SU-DHL-6 (cell line): ENCODE results near the gene GFOD1.

ENCODE experiments used
- H2AFZ ChIP-seq: fragments of 200-600 bp; sonication (generic); 2 replicates; pipeline ENCODE4 v1.6.1; 2014; ENCODE audit warnings: low read depth, mild to moderate bottlenecking, moderate library complexity, mixed read lengths, antibody characterized with exemption, low read length; ENCODE audit not compliant: severe bottlenecking
- H3F3A ChIP-seq: fragments of 200-600 bp; shearing (Covaris generic); 2 replicates; pipeline ENCODE4 v1.6.0; 2016; ENCODE audit warnings: antibody characterized with exemption, mild to moderate bottlenecking; ENCODE audit not compliant: insufficient read depth
- H3K27ac ChIP-seq: fragments of 200-600 bp; sonication (generic); 2 replicates; pipeline ENCODE4 v1.5.1; 2016; ENCODE audit warnings: low read depth, mild to moderate bottlenecking, low read length, moderate library complexity, mixed read lengths
- H3K27me3 ChIP-seq: fragments of 200-600 bp; sonication (generic), shearing (Covaris generic); 2 replicates; pipeline ENCODE4 v1.6.0; 2014; ENCODE audit warnings: mild to moderate bottlenecking, low read length
- H3K36me3 ChIP-seq: fragments of 200-600 bp; sonication (generic); 2 replicates; pipeline ENCODE4 v1.6.1; 2014; ENCODE audit warnings: mild to moderate bottlenecking, low read length, mixed read lengths
- H3K4me2 ChIP-seq: fragments of 300-600, 200-600 bp; shearing (Covaris generic), sonication (generic); 2 replicates; pipeline ENCODE4 v1.6.0; 2014; ENCODE audit warnings: low read length, low read depth, mild to moderate bottlenecking; ENCODE audit not compliant: poor library complexity, severe bottlenecking
- H3K4me3 ChIP-seq: fragments of 200-600 bp; sonication (generic); 2 replicates; pipeline ENCODE4 v1.5.1; 2014; ENCODE audit warnings: antibody characterized with exemption, low read length, mild to moderate bottlenecking, mixed read lengths; ENCODE audit not compliant: insufficient read depth, poor library complexity, severe bottlenecking
- H3K79me2 ChIP-seq: fragments of 200-600 bp; sonication (generic); 2 replicates; pipeline ENCODE4 v1.6.1; 2014; ENCODE audit warnings: mild to moderate bottlenecking, low read length, moderate library complexity; ENCODE audit not compliant: insufficient read depth
- H3K9ac ChIP-seq: fragments of 200-600 bp; sonication (generic); 2 replicates; pipeline ENCODE4 v1.7.0; 2014; ENCODE audit warnings: mild to moderate bottlenecking, low read length
- H3K9me2 ChIP-seq: fragments of 200-600 bp; sonication (generic); replicated peaks from 2 replicates; pipeline ENCODE4 v1.6.1; 2014; ENCODE audit warnings: low read length; ENCODE audit not compliant: insufficient read depth
- H3K9me3 ChIP-seq: fragments of 200-600 bp; sonication (generic); 2 replicates; pipeline ENCODE4 v1.6.1; 2014; ENCODE audit warnings: low read length, mixed read lengths; ENCODE audit not compliant: insufficient read depth
- H4K20me1 ChIP-seq: fragments of 200-600 bp; sonication (generic); 2 replicates; pipeline ENCODE4 v1.6.1; 2014; ENCODE audit warnings: low read depth, mild to moderate bottlenecking, antibody characterized with exemption, low read length, moderate library complexity, mixed read lengths
- EZH2phosphoT487 ChIP-seq: fragments of 200-600 bp; sonication (generic), shearing (Covaris generic); conservative IDR thresholded peaks from 2 replicates; pipeline ENCODE4 v1.6.1; 2018; ENCODE audit warnings: mild to moderate bottlenecking, antibody characterized with exemption, low read length, moderate library complexity, mixed read lengths
- TF ChIP-seq, protein P1 (sequence below): fragments of 200-600 bp; sonication (generic); IDR thresholded peaks from one replicate; pipeline ENCODE4 v1.5.1; 2017; ENCODE audit warnings: antibody characterized with exemption, mild to moderate bottlenecking, low read length, moderate library complexity; ENCODE audit not compliant: insufficient read depth, poor library complexity, severe bottlenecking

GFOD1 gene

DNA sequence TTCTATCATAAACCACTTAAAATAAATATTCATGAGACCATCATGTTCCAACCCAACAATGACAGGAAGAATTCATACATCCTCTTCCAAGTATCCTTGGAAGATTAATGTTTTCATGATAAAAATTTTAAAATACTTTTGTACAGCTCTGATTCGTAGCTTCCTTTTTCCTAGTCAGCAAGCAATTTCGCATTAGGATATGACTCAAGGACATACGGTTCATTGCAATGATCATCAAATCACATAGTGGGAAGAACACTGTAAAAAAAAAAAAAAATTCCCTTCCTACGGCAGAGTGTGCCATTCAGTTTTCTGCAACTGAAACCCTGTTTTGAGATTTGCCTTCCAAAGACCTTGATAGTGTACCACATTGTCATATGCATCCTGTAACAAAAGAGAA, 35.3 kb upstream of the GFOD1 start:
- H4K20me1 ChIP-seq, result no peaks in the 10 kb centered on the region
- H3K79me2 ChIP-seq, result no peaks in the 10 kb centered on the region
- H3K27ac ChIP-seq, result no peak overlapping the region
- no peak overlapping the region for H3K4me3 ChIP-seq
- H3K9me3 ChIP-seq, result no peaks in the 10 kb centered on the region
- H3K4me2 ChIP-seq, result no peak overlapping the region
- TF ChIP-seq EZH2phosphoT487, result no peak
- TF ChIP-seq, protein P1, sequence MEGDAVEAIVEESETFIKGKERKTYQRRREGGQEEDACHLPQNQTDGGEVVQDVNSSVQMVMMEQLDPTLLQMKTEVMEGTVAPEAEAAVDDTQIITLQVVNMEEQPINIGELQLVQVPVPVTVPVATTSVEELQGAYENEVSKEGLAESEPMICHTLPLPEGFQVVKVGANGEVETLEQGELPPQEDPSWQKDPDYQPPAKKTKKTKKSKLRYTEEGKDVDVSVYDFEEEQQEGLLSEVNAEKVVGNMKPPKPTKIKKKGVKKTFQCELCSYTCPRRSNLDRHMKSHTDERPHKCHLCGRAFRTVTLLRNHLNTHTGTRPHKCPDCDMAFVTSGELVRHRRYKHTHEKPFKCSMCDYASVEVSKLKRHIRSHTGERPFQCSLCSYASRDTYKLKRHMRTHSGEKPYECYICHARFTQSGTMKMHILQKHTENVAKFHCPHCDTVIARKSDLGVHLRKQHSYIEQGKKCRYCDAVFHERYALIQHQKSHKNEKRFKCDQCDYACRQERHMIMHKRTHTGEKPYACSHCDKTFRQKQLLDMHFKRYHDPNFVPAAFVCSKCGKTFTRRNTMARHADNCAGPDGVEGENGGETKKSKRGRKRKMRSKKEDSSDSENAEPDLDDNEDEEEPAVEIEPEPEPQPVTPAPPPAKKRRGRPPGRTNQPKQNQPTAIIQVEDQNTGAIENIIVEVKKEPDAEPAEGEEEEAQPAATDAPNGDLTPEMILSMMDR, result no peak
- H3F3A ChIP-seq, result peaks cover 6% of the 10 kb centered on the region; the same call in 1 of the 2 replicates
- H3K27me3 ChIP-seq, result no peaks in the 10 kb centered on the region
- no peak overlapping the region for H3K9ac ChIP-seq
- H3K9me2 ChIP-seq, result no peaks in the 10 kb centered on the region
- H3K36me3 ChIP-seq, result no peaks in the 10 kb centered on the region
- H2AFZ ChIP-seq, result no peak overlapping the region

DNA sequence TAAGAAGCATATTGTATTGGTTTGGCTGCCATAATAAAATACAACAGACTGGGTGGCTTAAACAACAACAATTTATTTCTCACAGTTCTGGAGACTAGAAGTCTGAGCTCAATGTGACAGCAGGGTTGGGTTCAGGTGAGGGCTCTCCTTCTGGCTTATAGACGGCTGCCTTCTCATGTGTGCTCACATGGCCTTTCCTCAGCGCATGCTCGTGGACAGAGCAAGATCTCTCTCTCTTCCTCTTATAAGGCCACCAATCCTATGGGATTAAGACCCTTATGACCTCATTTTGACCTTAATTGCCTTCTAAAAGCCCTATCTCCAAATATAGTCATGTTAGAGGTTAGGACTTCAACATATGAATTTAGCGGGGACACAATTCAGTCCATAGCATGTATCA, 32.4 kb upstream of the GFOD1 start:
- TF ChIP-seq, protein P1, result no peak
- TF ChIP-seq EZH2phosphoT487, result no peak
- Histone ChIP-seq H3K27me3 (no peaks in the 10 kb centered on the region), H3K27ac (no peak overlapping the region), H3K36me3 (no peaks in the 10 kb centered on the region), H3K9me3 (no peaks in the 10 kb centered on the region), H3K4me3 (no peak overlapping the region), H4K20me1 (no peaks in the 10 kb centered on the region), H3K9me2 (no peaks in the 10 kb centered on the region), H2AFZ (no peak overlapping the region), H3F3A (no peaks in the 10 kb centered on the region), H3K4me2 (no peak overlapping the region), H3K9ac (no peak overlapping the region), H3K79me2 (no peaks in the 10 kb centered on the region)

DNA sequence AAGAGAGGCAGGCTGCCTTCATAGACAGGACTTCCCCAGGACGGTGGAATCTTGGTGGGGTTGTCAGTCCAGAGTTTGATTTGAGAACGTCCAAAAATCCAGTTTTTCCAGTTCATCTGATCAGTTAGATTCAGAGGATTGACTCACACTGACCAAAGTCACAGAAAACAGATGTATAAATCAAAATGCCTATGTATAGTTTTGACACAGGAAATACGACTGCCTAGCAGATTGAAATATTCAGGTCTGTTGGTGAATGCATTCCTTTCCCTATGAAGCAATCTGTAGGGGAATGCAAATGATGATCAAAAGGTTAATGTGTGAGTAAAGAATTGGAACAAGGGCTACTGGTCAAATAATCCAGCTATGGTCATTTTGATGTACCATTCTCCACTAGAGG, 29.7 kb upstream of the GFOD1 start:
- no peaks in the 10 kb centered on the region for H3F3A ChIP-seq
- TF ChIP-seq, protein P1, result no peak
- no peak for TF ChIP-seq EZH2phosphoT487
- no peaks in the 10 kb centered on the region for H3K9me2 ChIP-seq
- no peaks in the 10 kb centered on the region for H3K27me3 ChIP-seq
- H3K9ac ChIP-seq, result no peak overlapping the region
- no peaks in the 10 kb centered on the region for H4K20me1 ChIP-seq
- H2AFZ ChIP-seq, result no peak overlapping the region
- H3K9me3 ChIP-seq, result no peaks in the 10 kb centered on the region
- no peaks in the 10 kb centered on the region for H3K36me3 ChIP-seq
- no peak overlapping the region for H3K4me3 ChIP-seq
- no peak overlapping the region for H3K4me2 ChIP-seq
- no peaks in the 10 kb centered on the region for H3K79me2 ChIP-seq
- no peak overlapping the region for H3K27ac ChIP-seq
